ENCODE data around the gene DNAH11.

DNA sequence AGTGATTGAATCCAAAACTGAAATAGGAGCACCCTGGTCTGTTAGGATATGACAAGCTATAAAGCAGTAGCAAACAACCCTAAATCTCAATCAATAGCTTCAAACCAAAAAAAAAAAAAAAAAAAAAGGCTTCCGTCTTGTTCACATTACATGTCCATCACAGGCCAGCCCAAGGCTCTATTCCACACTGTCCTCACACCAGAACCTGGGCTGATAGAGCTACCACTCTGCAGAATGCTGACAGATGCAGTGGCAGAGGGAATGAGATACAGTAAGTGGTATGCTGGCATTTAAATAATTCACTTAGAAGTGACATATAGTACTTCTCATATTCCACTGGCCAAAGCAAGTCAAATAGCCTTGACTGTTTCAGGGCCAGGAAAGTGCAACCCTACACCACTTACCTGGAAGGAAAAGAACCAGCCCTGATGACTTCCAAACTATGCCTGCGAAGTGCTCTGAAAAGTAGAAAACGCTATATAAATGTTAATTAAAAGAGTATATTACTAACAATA lies 397.1 kb downstream of the DNAH11 start:
- TF ChIP-seq, protein P1, sequence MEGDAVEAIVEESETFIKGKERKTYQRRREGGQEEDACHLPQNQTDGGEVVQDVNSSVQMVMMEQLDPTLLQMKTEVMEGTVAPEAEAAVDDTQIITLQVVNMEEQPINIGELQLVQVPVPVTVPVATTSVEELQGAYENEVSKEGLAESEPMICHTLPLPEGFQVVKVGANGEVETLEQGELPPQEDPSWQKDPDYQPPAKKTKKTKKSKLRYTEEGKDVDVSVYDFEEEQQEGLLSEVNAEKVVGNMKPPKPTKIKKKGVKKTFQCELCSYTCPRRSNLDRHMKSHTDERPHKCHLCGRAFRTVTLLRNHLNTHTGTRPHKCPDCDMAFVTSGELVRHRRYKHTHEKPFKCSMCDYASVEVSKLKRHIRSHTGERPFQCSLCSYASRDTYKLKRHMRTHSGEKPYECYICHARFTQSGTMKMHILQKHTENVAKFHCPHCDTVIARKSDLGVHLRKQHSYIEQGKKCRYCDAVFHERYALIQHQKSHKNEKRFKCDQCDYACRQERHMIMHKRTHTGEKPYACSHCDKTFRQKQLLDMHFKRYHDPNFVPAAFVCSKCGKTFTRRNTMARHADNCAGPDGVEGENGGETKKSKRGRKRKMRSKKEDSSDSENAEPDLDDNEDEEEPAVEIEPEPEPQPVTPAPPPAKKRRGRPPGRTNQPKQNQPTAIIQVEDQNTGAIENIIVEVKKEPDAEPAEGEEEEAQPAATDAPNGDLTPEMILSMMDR (conservative IDR thresholded peaks at IDR 0.05; ENCODE audit: low read depth, low read length) = no peak
- TF ChIP-seq EZH2 (IDR thresholded peaks at IDR 0.05; ENCODE audit: borderline replicate concordance, low read depth, low read length, poor library complexity, severe bottlenecking) = no peak
